H1 (cell line): ENCODE measurements around the gene KCNK3. TPM values are rescaled to one million over a fixed set of nuclear protein-coding genes. Genes with fewer than 3 reads are reported as not detected.
A peak's percentile ranks its signal among the peaks of the same experiment; 100 is the strongest.
"Not testable (repeated sequence)": the region's sequence is repeated elsewhere in the genome, so short reads cannot be mapped to it uniquely, and the experiment has no call there.

ENCODE experiments used
- CTCF ChIA-PET: fragments of 300-600 bp; sonication (Branson Sonifier 250); formaldehyde crosslinking; loops from one replicate; lab custom pipeline; 2021; ENCODE audit not compliant: partially characterized antibody; lab: Charles Lee
- POLR2A ChIA-PET: fragments of 300-600 bp; sonication (Branson Sonifier 250); formaldehyde crosslinking; loops from one replicate; lab custom pipeline; 2021; ENCODE audit warnings: inconsistent platforms; ENCODE audit not compliant: partially characterized antibody; lab: Charles Lee
- DNase-seq, 2 experiments: peaks; one replicate each; pipeline versions ENCODE4 v3.0.0 to v3.0.0-alpha.2; 2010 to 2022; ENCODE audit warnings: low spot score in 2 of 2, low read depth in 1 of 2, mixed read lengths in 1 of 2
- FAIRE-seq: peaks from 2 replicates; lab custom pipeline; 2011; peaks lifted over from hg19 to GRCh38; lab: Jason Lieb, UNC
- H2AFZ ChIP-seq: 2 replicates; pipeline ENCODE4 v1.8.1; 2012; ENCODE audit warnings: low read length, inconsistent platforms
- H2AK5ac ChIP-seq: 2 replicates; pipeline ENCODE4 v1.6.1; 2013; ENCODE audit warnings: low read depth, low read length
- H2BK120ac ChIP-seq: replicated peaks from 2 replicates; pipeline ENCODE3; 2013; ENCODE audit warnings: low read depth, low read length, inconsistent platforms
- H2BK12ac ChIP-seq: 2 replicates; pipeline ENCODE4 v1.6.1; 2013; ENCODE audit warnings: low read depth, low read length
- H2BK15ac ChIP-seq: 2 replicates; pipeline ENCODE4 v1.6.1; 2013; ENCODE audit warnings: low read length
- H2BK20ac ChIP-seq: 2 replicates; pipeline ENCODE4 v1.6.1; 2013; ENCODE audit warnings: low read length
- H2BK5ac ChIP-seq: 2 replicates; pipeline ENCODE4 v1.6.1; 2013; ENCODE audit warnings: low read depth, low read length
- H3K14ac ChIP-seq: 2 replicates; pipeline ENCODE4 v1.6.1; 2013; ENCODE audit warnings: inconsistent platforms; ENCODE audit not compliant: insufficient read length
- H3K18ac ChIP-seq: 2 replicates; pipeline ENCODE4 v1.6.1; 2013; ENCODE audit warnings: low read length; ENCODE audit errors: extremely low read depth
- H3K23ac ChIP-seq: 2 replicates; pipeline ENCODE4 v1.6.1; 2013; ENCODE audit warnings: inconsistent platforms; ENCODE audit not compliant: insufficient read length
- H3K23me2 ChIP-seq: 2 replicates; pipeline ENCODE4 v1.6.1; 2013; ENCODE audit warnings: low read depth, low read length
- H3K27ac ChIP-seq: 2 replicates; pipeline ENCODE4 v1.6.1; 2011; ENCODE audit warnings: low read depth, low read length, inconsistent platforms
- H3K27me3 ChIP-seq, 4 experiments: replicated peaks in 1 of 4; 1 replicate in 1 of 4; 2 replicates in 3 of 4; pipeline versions ENCODE4 v1.6.1 to v1.8.1; 2011 to 2013; ENCODE audit warnings: low read length in 3 of 4, mild to moderate bottlenecking in 3 of 4, inconsistent platforms in 2 of 4, mixed read lengths in 2 of 4, moderate library complexity in 1 of 4; ENCODE audit not compliant: control insufficient read depth in 3 of 4, insufficient read depth in 3 of 4; ENCODE audit errors: extremely low read depth in 1 of 4
- H3K36me3 ChIP-seq, 4 experiments: 2 replicates each; pipeline versions ENCODE4 v1.6.1 to v1.8.1; 2011 to 2013; ENCODE audit warnings: mild to moderate bottlenecking in 4 of 4, low read length in 3 of 4, moderate library complexity in 2 of 4, control low read depth in 1 of 4, inconsistent platforms in 1 of 4; ENCODE audit not compliant: insufficient read depth in 4 of 4, control insufficient read depth in 2 of 4
- H3K4ac ChIP-seq: replicated peaks from 2 replicates; pipeline ENCODE3; 2013; ENCODE audit warnings: low read length, low read depth, mixed read lengths, inconsistent platforms; ENCODE audit not compliant: insufficient read length
- H3K4me1 ChIP-seq, 4 experiments: replicated peaks in 1 of 4; 1 replicate in 1 of 4; 2 replicates in 3 of 4; pipeline versions ENCODE4 v1.6.1 to v1.8.1; 2011 to 2013; ENCODE audit warnings: low read length in 3 of 4, inconsistent platforms in 2 of 4, mixed read lengths in 1 of 4; ENCODE audit not compliant: insufficient read depth in 4 of 4, control insufficient read depth in 3 of 4
- H3K4me2 ChIP-seq, 2 experiments: 2 replicates each; pipeline versions ENCODE4 v1.6.1 to v1.8.1; 2011 to 2013; ENCODE audit warnings: low read depth in 2 of 2, low read length in 2 of 2, control low read depth in 1 of 2, inconsistent platforms in 1 of 2, mild to moderate bottlenecking in 1 of 2; ENCODE audit not compliant: insufficient read depth in 1 of 2
- H3K4me3 ChIP-seq, 4 experiments: fragments of 200-600, 300-600 bp in 1 of 4; sonication (generic), shearing (Covaris generic), sonication (Bioruptor Twin) in 1 of 4; 2 replicates each; pipeline versions ENCODE4 v1.5.1 to v1.8.1; 2011 to 2016; ENCODE audit warnings: low read length in 4 of 4, low read depth in 3 of 4, control low read depth in 2 of 4, inconsistent platforms in 2 of 4, mild to moderate bottlenecking in 2 of 4, mixed read lengths in 1 of 4, moderate library complexity in 1 of 4; ENCODE audit not compliant: insufficient read depth in 2 of 4; ENCODE audit errors: extremely low read depth in 1 of 4
- H3K56ac ChIP-seq: replicated peaks from 2 replicates; pipeline ENCODE3; 2013; ENCODE audit warnings: low read depth, mild to moderate bottlenecking, mixed read lengths, low read length, inconsistent platforms; ENCODE audit not compliant: insufficient read length
- H3K79me1 ChIP-seq: 2 replicates; pipeline ENCODE4 v1.6.1; 2013; ENCODE audit warnings: low read depth, low read length, control low read depth
- H3K79me2 ChIP-seq, 2 experiments: 2 replicates each; pipeline versions ENCODE4 v1.6.1 to v1.8.1; 2012 to 2013; ENCODE audit warnings: low read length in 2 of 2, mild to moderate bottlenecking in 2 of 2, inconsistent platforms in 1 of 2; ENCODE audit not compliant: insufficient read depth in 2 of 2, control insufficient read depth in 1 of 2
- H3K9ac ChIP-seq, 4 experiments: replicated peaks in 1 of 4; 1 replicate in 1 of 4; 2 replicates in 3 of 4; pipeline versions ENCODE4 v1.6.1 to v1.8.1; 2011 to 2013; ENCODE audit warnings: low read depth in 3 of 4, low read length in 3 of 4, control low read depth in 2 of 4, mild to moderate bottlenecking in 2 of 4, moderate library complexity in 2 of 4, inconsistent platforms in 1 of 4; ENCODE audit errors: extremely low read depth in 1 of 4
- H3K9me3 ChIP-seq, 2 experiments: 2 replicates each; pipeline versions ENCODE4 v1.6.1 to v1.8.1; 2012 to 2013; ENCODE audit warnings: mild to moderate bottlenecking in 2 of 2, moderate library complexity in 2 of 2, control low read depth in 1 of 2, inconsistent platforms in 1 of 2, low read depth in 1 of 2, low read length in 1 of 2, mixed read lengths in 1 of 2; ENCODE audit not compliant: insufficient read depth in 2 of 2
- H4K20me1 ChIP-seq, 2 experiments: replicated peaks in 1 of 2; 2 replicates each; pipeline versions ENCODE3 to v1.8.1; 2011 to 2013; ENCODE audit warnings: inconsistent platforms in 2 of 2, low read length in 2 of 2, mild to moderate bottlenecking in 1 of 2; ENCODE audit not compliant: insufficient read depth in 2 of 2, control insufficient read depth in 1 of 2
- H4K5ac ChIP-seq: 2 replicates; pipeline ENCODE4 v1.6.1; 2013; ENCODE audit warnings: low read length, low read depth, mixed read lengths, inconsistent platforms; ENCODE audit not compliant: insufficient read length
- H4K8ac ChIP-seq: 2 replicates; pipeline ENCODE4 v1.8.0; 2013; ENCODE audit warnings: mild to moderate bottlenecking, moderate library complexity, low read length, inconsistent platforms; ENCODE audit not compliant: insufficient read depth; ENCODE audit errors: extremely low read depth
- H4K91ac ChIP-seq: replicated peaks from 2 replicates; pipeline ENCODE3; 2013; ENCODE audit warnings: low read length, mixed read lengths, inconsistent platforms; ENCODE audit not compliant: insufficient read length
- WGBS, 2 experiments: shearing (Covaris generic) in 1 of 2; methylation state at CpG; one replicate each; pipeline versions ENCODE4 v1.1.6 to v1.1.7; 2013 to 2015; ENCODE audit warnings: low lambda C conversion rate in 2 of 2, mixed read lengths in 2 of 2, inconsistent platforms in 1 of 2, low coverage in 1 of 2, missing lambda C conversion rate in 1 of 2; ENCODE audit not compliant: insufficient replicate concordance in 2 of 2, insufficient coverage in 1 of 2, insufficient read length in 1 of 2; ENCODE audit errors: extremely low coverage in 1 of 2, missing lambda C conversion rate in 1 of 2; 5-methylcytosine and 5-hydroxymethylcytosine counted together
- polyA plus RNA-seq, 7 experiments: library from polyadenylated mRNA; depleted of rRNA in 3 of 7; stranded (reverse) in 5 of 7; unstranded in 2 of 7; fragments of >200 nt in 5 of 7; fragments of 200-250 nt in 2 of 7; gene quantifications; 1 replicate in 5 of 7; 2 replicates in 1 of 7; 4 replicates in 1 of 7; pipeline versions ENCODE4 v1.2.1 to v1.2.3, GENCODE V29; 2011 to 2013; ENCODE audit warnings: missing spikeins in 2 of 7, mixed read lengths in 2 of 7
- total RNA-seq: library from RNA; stranded (reverse); fragmentation: NEBNext Ultra II Directional; extraction: Animal tissue kit (Norgen Biotek cat#: 25700); gene quantifications from 2 replicates; pipeline ENCODE4 v1.2.1, GENCODE V29; 2021

Gene KCNK3
- total and polyA plus RNA-seq, 2 of the 8 experiments (the other 6 are each of a cell fraction or from before 2014, with no cell fraction given) = 0.29 to 0.30 TPM

DNA sequence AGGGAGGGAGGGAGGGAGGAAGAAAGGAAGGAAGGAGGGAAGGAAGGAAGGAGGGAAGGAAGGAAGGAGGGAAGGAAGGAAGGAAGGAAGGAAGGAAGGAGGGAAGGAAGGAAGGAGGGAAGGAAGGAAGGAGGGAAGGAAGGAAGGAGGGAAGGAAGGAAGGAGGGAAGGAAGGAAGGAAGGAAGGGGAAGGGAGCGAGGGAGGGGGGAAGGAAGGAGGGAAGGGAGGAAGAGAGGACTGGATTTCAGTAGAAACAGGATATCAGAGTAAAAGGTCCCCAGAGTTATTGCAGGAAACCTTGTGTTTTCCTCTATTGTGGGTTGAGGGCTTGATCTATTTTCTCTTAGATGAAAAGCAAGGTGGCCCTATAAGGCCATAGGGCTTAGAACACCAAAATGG, 37.4 kb upstream of the KCNK3 start:
- Histone ChIP-seq H2BK20ac (peak overlapping the region; percentile 72; the same call in 1 of the 2 replicates), H2BK5ac (peak overlapping the region; percentile 77; the same call in 1 of the 2 replicates), H2BK120ac (peak overlapping the region; percentile 51), H3K4ac (peak overlapping the region; percentile 61), H3K18ac (0 out of 2 replicates have a peak overlapping the region, but pooled peaks have one; percentile 43)
- H4K5ac ChIP-seq, FAIRE-seq, H2AFZ ChIP-seq, H3K23ac ChIP-seq, DNase-seq, POLR2A ChIA-PET, H3K27me3 ChIP-seq, H3K4me1 ChIP-seq, H4K8ac ChIP-seq, H2BK15ac ChIP-seq, H3K9me3 ChIP-seq, H3K36me3 ChIP-seq, H3K14ac ChIP-seq, H3K23me2 ChIP-seq, H4K20me1 ChIP-seq, H3K56ac ChIP-seq, H3K4me2 ChIP-seq, H3K27ac ChIP-seq, H2AK5ac ChIP-seq, H3K79me2 ChIP-seq, H3K4me3 ChIP-seq, H4K91ac ChIP-seq, H3K79me1 ChIP-seq, H2BK12ac ChIP-seq, H3K9ac ChIP-seq: not testable (repeated sequence)
- CTCF ChIA-PET = interaction anchor here (1.5 kb wide), 1 partner anchor 90 kb away, joined by 6 read pairs; no protein-coding TSS in a partner anchor
- no CpG with 5 or more reads among the region's 1 CpG for WGBS, 2 experiments
